HEK293 (cell line): Measurements from ENCODE around the gene PSMC3.

ENCODE experiments used
- CTCF ChIA-PET: fragments of 350-600 bp; formaldehyde crosslinking; extraction: SDS; loops from one replicate; lab custom pipeline; 2021; ENCODE audit warnings: antibody characterized with exemption; lab: Yijun Ruan, JAX
- POLR2A ChIA-PET: fragments of 300-600 bp; formaldehyde crosslinking; extraction: SDS; loops from one replicate; lab custom pipeline; 2020; ENCODE audit warnings: antibody characterized with exemption, inconsistent platforms; lab: Yijun Ruan, JAX
- H3K27ac ChIP-seq: fragments of 200-500 bp; sonication (Bioruptor generic); 2 replicates; pipeline ENCODE4 v1.5.1; 2014; ENCODE audit warnings: low read depth, low read length, control low read depth, inconsistent platforms; ENCODE audit errors: extremely low read depth
- H3K36me3 ChIP-seq, 2 experiments: fragments of 200-500 bp in 1 of 2; sonication (Bioruptor generic) in 1 of 2; 1 replicate in 1 of 2; 2 replicates in 1 of 2; pipeline ENCODE4 v1.5.1; 2014 to 2017; ENCODE audit warnings: inconsistent platforms in 2 of 2, low read length in 2 of 2; ENCODE audit not compliant: control insufficient read depth in 2 of 2, insufficient read depth in 1 of 2
- H3K4me1 ChIP-seq: fragments of 200-500 bp; sonication (Bioruptor generic); 2 replicates; pipeline ENCODE4 v1.5.1; 2014; ENCODE audit warnings: mild to moderate bottlenecking, low read length, inconsistent platforms; ENCODE audit not compliant: control insufficient read depth, insufficient read depth
- H3K4me3 ChIP-seq: 2 replicates; pipeline ENCODE4 v1.5.1; 2011; ENCODE audit warnings: low read depth, mild to moderate bottlenecking, control low read depth, low read length, moderate library complexity
- H3K9me3 ChIP-seq: fragments of 200-500 bp; sonication (Bioruptor generic); 2 replicates; pipeline ENCODE4 v1.5.1; 2014; ENCODE audit warnings: low read depth, low read length, inconsistent platforms; ENCODE audit not compliant: control insufficient read depth, insufficient read depth
- BCL11B ChIP-seq: fragments of 450-650 bp; formaldehyde crosslinking; IDR thresholded peaks from 2 replicates; pipeline ENCODE4 v1.5.1; 2016; ENCODE audit warnings: low read depth, missing biosample characterization, missing genetic modification characterization
- EGR2 ChIP-seq: fragments of 450-650 bp; formaldehyde crosslinking; IDR thresholded peaks from 2 replicates; pipeline ENCODE4 v1.5.1; 2016; ENCODE audit warnings: low read depth, missing biosample characterization, missing genetic modification characterization
- GFI1B ChIP-seq: fragments of 450-650 bp; formaldehyde crosslinking; IDR thresholded peaks from 2 replicates; pipeline ENCODE4 v1.5.1; 2016; ENCODE audit warnings: missing biosample characterization, missing genetic modification characterization
- KLF10 ChIP-seq: fragments of 450-650 bp; IDR thresholded peaks from 2 replicates; pipeline ENCODE4 v1.5.1; 2018; ENCODE audit warnings: missing biosample characterization, mild to moderate bottlenecking, missing genetic modification characterization
- KLF7 ChIP-seq: fragments of 450-650 bp; formaldehyde crosslinking; IDR thresholded peaks from 2 replicates; pipeline ENCODE4 v1.5.1; 2016; ENCODE audit warnings: missing biosample characterization, missing genetic modification characterization, borderline replicate concordance
- OSR2 ChIP-seq: fragments of 450-650 bp; formaldehyde crosslinking; IDR thresholded peaks from 2 replicates; pipeline ENCODE4 v1.5.1; 2016; ENCODE audit warnings: missing biosample characterization, missing genetic modification characterization
- SETDB1 ChIP-seq: IDR thresholded peaks from one replicate; pipeline ENCODE4 v1.6.1; 2017; ENCODE audit warnings: mild to moderate bottlenecking, low read length, moderate library complexity, mixed read lengths; ENCODE audit not compliant: insufficient read length
- YY2 ChIP-seq: fragments of 450-650 bp; formaldehyde crosslinking; IDR thresholded peaks from 2 replicates; pipeline ENCODE4 v1.5.1; 2016; ENCODE audit warnings: missing biosample characterization, missing genetic modification characterization
- ZBTB48 ChIP-seq: fragments of 450-650 bp; formaldehyde crosslinking; IDR thresholded peaks from 2 replicates; pipeline ENCODE4 v1.5.1; 2016; ENCODE audit warnings: missing biosample characterization, missing genetic modification characterization
- ZNF133 ChIP-seq: fragments of 450-650 bp; formaldehyde crosslinking; IDR thresholded peaks from 2 replicates; pipeline ENCODE4 v1.5.1; 2016; ENCODE audit warnings: missing biosample characterization, missing genetic modification characterization
- ZNF202 ChIP-seq: fragments of 450-650 bp; formaldehyde crosslinking; IDR thresholded peaks from 2 replicates; pipeline ENCODE4 v1.5.1; 2016; ENCODE audit warnings: missing biosample characterization, missing genetic modification characterization, borderline replicate concordance
- ZNF223 ChIP-seq: fragments of 450-650 bp; formaldehyde crosslinking; IDR thresholded peaks from 2 replicates; pipeline ENCODE4 v1.5.1; 2016; ENCODE audit warnings: missing biosample characterization, missing genetic modification characterization
- ZNF292 ChIP-seq: fragments of 450-650 bp; formaldehyde crosslinking; IDR thresholded peaks from 2 replicates; pipeline ENCODE4 v1.5.1; 2016; ENCODE audit warnings: low read depth, missing biosample characterization, missing genetic modification characterization, borderline replicate concordance
- ZNF341 ChIP-seq: fragments of 450-650 bp; formaldehyde crosslinking; IDR thresholded peaks from 2 replicates; pipeline ENCODE4; 2016; ENCODE audit warnings: low read depth, missing biosample characterization, missing genetic modification characterization
- ZNF48 ChIP-seq: fragments of 450-650 bp; formaldehyde crosslinking; IDR thresholded peaks from 2 replicates; pipeline ENCODE4 v1.5.1; 2016; ENCODE audit warnings: missing biosample characterization, missing genetic modification characterization
- ZNF544 ChIP-seq: fragments of 450-650 bp; formaldehyde crosslinking; IDR thresholded peaks from 2 replicates; pipeline ENCODE4 v1.5.0; 2017; ENCODE audit warnings: missing biosample characterization, missing genetic modification characterization
- ZNF548 ChIP-seq: fragments of 450-650 bp; formaldehyde crosslinking; IDR thresholded peaks from 2 replicates; pipeline ENCODE4 v1.5.1; 2016; ENCODE audit warnings: missing biosample characterization, missing genetic modification characterization
- ZNF610 ChIP-seq: fragments of 450-650 bp; formaldehyde crosslinking; IDR thresholded peaks from 2 replicates; pipeline ENCODE4 v1.5.1; 2016; ENCODE audit warnings: missing biosample characterization, missing genetic modification characterization, borderline replicate concordance
- TF ChIP-seq, protein P1 (sequence below): fragments of 450-650 bp; formaldehyde crosslinking; IDR thresholded peaks from 2 replicates; pipeline ENCODE4 v1.5.1; 2016; ENCODE audit warnings: missing biosample characterization, missing genetic modification characterization, borderline replicate concordance
- TF ChIP-seq, protein P2 (sequence below): fragments of 450-650 bp; formaldehyde crosslinking; IDR thresholded peaks from 2 replicates; pipeline ENCODE4 v1.5.1; 2017; ENCODE audit warnings: missing biosample characterization, missing genetic modification characterization
- TF ChIP-seq, protein P3 (sequence below): fragments of 450-650 bp; formaldehyde crosslinking; IDR thresholded peaks from 2 replicates; pipeline ENCODE4 v1.5.1; 2016; ENCODE audit warnings: missing biosample characterization, missing genetic modification characterization
- TF ChIP-seq, protein P4 (sequence below): fragments of 450-650 bp; formaldehyde crosslinking; IDR thresholded peaks from 2 replicates; pipeline ENCODE4 v1.5.1; 2016; ENCODE audit warnings: missing biosample characterization, missing genetic modification characterization
- TF ChIP-seq, protein P5 (sequence below): fragments of 450-650 bp; formaldehyde crosslinking; IDR thresholded peaks from 2 replicates; pipeline ENCODE4 v1.5.1; 2016; ENCODE audit warnings: missing biosample characterization, missing genetic modification characterization
- TF ChIP-seq, protein P6 (sequence below): fragments of 450-650 bp; formaldehyde crosslinking; IDR thresholded peaks from 2 replicates; pipeline ENCODE4 v1.5.1; 2016; ENCODE audit warnings: missing biosample characterization, missing genetic modification characterization

Gene PSMC3

DNA sequence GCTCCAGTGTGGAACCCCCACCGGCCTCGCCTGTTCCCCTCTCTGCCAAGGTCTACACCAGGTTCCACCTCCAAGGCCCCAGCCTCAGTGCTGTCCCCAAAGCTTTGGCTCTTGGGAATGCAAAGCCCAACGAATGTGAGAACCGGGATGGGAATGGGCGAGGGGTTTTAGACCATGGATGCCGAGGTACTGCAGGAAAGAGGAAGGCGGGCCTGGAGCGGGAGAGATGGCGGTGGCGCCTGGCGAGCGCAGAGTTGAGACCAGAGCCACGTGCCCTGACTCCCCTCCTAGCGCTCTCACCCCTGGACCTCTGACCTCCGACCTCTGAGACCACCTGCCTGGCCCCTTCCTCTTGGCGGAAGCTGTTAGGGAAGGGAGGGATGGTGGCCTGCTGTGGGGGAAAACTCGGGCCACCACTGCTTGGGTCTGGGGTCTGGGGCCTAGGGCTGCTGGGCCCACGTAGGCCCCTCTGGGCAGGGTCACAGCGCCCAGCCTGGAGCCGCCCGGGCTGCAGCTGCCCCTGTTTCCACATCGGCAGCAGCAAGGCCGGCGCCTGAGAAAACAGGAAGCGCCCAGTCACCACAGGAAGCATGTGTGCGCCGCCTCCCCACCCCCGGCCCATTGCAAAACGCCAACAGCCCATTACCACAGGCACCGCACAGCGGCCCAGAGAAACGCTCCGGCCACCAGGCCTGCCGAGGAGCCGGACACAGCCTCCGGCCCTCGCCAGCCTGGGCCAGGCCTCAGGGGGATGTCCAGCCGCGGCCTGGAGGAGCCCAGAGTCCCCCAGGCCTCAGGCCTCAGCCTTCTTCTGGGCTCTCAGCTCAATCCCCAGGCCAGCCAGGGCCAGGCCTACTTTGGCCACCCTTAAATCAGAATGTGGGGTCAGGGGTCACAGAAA is 31.7 kb downstream of the PSMC3 start:
- Histone ChIP-seq H3K4me3 (no peak overlapping the region), H3K4me1 (no peaks in the 10 kb centered on the region), H3K9me3 (no peaks in the 10 kb centered on the region), H3K27ac (no peak overlapping the region), H3K36me3 (no peaks in the 10 kb centered on the region)
- POLR2A ChIA-PET: no interaction called here
- CTCF ChIA-PET: interaction anchor here (0.6 to 1.9 kb wide), 2 partner anchors 21 to 32 kb away, joined by 4 to 9 read pairs; no protein-coding TSS in a partner anchor
- no peak for TF ChIP-seq ZNF133 (tag by site-specific recombination)
- TF ChIP-seq GFI1B: no peak
- TF ChIP-seq EGR2: no peak
- no peak for TF ChIP-seq SETDB1
- TF ChIP-seq, protein P1, sequence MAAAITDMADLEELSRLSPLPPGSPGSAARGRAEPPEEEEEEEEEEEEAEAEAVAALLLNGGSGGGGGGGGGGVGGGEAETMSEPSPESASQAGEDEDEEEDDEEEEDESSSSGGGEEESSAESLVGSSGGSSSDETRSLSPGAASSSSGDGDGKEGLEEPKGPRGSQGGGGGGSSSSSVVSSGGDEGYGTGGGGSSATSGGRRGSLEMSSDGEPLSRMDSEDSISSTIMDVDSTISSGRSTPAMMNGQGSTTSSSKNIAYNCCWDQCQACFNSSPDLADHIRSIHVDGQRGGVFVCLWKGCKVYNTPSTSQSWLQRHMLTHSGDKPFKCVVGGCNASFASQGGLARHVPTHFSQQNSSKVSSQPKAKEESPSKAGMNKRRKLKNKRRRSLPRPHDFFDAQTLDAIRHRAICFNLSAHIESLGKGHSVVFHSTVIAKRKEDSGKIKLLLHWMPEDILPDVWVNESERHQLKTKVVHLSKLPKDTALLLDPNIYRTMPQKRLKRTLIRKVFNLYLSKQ: no peak
- TF ChIP-seq ZNF48 (tag by site-specific recombination): no peak
- no peak for TF ChIP-seq ZBTB48
- TF ChIP-seq ZNF341 (tag by site-specific recombination): no peak
- TF ChIP-seq ZNF223 (tag by site-specific recombination): no peak
- TF ChIP-seq, protein P2, sequence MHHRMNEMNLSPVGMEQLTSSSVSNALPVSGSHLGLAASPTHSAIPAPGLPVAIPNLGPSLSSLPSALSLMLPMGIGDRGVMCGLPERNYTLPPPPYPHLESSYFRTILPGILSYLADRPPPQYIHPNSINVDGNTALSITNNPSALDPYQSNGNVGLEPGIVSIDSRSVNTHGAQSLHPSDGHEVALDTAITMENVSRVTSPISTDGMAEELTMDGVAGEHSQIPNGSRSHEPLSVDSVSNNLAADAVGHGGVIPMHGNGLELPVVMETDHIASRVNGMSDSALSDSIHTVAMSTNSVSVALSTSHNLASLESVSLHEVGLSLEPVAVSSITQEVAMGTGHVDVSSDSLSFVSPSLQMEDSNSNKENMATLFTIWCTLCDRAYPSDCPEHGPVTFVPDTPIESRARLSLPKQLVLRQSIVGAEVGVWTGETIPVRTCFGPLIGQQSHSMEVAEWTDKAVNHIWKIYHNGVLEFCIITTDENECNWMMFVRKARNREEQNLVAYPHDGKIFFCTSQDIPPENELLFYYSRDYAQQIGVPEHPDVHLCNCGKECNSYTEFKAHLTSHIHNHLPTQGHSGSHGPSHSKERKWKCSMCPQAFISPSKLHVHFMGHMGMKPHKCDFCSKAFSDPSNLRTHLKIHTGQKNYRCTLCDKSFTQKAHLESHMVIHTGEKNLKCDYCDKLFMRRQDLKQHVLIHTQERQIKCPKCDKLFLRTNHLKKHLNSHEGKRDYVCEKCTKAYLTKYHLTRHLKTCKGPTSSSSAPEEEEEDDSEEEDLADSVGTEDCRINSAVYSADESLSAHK (tag by site-specific recombination): no peak
- no peak for TF ChIP-seq ZNF202 (tag by site-specific recombination)
- TF ChIP-seq, protein P3, sequence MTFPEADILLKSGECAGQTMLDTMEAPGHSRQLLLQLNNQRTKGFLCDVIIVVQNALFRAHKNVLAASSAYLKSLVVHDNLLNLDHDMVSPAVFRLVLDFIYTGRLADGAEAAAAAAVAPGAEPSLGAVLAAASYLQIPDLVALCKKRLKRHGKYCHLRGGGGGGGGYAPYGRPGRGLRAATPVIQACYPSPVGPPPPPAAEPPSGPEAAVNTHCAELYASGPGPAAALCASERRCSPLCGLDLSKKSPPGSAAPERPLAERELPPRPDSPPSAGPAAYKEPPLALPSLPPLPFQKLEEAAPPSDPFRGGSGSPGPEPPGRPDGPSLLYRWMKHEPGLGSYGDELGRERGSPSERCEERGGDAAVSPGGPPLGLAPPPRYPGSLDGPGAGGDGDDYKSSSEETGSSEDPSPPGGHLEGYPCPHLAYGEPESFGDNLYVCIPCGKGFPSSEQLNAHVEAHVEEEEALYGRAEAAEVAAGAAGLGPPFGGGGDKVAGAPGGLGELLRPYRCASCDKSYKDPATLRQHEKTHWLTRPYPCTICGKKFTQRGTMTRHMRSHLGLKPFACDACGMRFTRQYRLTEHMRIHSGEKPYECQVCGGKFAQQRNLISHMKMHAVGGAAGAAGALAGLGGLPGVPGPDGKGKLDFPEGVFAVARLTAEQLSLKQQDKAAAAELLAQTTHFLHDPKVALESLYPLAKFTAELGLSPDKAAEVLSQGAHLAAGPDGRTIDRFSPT: no peak
- no peak for TF ChIP-seq YY2 (tag by site-specific recombination)
- TF ChIP-seq, protein P4, sequence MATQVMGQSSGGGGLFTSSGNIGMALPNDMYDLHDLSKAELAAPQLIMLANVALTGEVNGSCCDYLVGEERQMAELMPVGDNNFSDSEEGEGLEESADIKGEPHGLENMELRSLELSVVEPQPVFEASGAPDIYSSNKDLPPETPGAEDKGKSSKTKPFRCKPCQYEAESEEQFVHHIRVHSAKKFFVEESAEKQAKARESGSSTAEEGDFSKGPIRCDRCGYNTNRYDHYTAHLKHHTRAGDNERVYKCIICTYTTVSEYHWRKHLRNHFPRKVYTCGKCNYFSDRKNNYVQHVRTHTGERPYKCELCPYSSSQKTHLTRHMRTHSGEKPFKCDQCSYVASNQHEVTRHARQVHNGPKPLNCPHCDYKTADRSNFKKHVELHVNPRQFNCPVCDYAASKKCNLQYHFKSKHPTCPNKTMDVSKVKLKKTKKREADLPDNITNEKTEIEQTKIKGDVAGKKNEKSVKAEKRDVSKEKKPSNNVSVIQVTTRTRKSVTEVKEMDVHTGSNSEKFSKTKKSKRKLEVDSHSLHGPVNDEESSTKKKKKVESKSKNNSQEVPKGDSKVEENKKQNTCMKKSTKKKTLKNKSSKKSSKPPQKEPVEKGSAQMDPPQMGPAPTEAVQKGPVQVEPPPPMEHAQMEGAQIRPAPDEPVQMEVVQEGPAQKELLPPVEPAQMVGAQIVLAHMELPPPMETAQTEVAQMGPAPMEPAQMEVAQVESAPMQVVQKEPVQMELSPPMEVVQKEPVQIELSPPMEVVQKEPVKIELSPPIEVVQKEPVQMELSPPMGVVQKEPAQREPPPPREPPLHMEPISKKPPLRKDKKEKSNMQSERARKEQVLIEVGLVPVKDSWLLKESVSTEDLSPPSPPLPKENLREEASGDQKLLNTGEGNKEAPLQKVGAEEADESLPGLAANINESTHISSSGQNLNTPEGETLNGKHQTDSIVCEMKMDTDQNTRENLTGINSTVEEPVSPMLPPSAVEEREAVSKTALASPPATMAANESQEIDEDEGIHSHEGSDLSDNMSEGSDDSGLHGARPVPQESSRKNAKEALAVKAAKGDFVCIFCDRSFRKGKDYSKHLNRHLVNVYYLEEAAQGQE (tag by site-specific recombination): no peak

DNA sequence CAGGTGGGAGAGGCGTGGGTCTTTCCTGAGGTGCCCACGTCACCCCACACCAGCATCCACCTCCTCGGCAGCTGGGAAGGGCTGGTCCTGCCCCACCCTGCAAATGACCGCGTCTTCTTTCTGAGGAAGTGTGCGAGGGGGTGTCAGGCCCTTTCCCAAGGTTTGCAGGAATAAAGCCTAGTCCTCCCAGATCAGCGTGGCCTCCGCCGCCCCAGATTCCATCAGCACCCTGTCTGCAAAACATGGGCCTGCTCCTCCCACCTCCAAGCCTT is 32.3 kb downstream of the PSMC3 start:
- Histone ChIP-seq H3K36me3 (no peaks in the 10 kb centered on the region), H3K4me3 (no peak overlapping the region), H3K4me1 (no peaks in the 10 kb centered on the region), H3K27ac (no peak overlapping the region), H3K9me3 (no peaks in the 10 kb centered on the region)
- POLR2A ChIA-PET: no interaction called here
- CTCF ChIA-PET: interaction anchor here (0.6 to 1.9 kb wide), 2 partner anchors 20 to 32 kb away, joined by 4 to 9 read pairs; no protein-coding TSS in a partner anchor
- TF ChIP-seq, protein P5, sequence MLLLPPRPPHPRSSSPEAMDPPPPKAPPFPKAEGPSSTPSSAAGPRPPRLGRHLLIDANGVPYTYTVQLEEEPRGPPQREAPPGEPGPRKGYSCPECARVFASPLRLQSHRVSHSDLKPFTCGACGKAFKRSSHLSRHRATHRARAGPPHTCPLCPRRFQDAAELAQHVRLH (tag by site-specific recombination): no peak
- TF ChIP-seq ZNF292 (tag by site-specific recombination) (no peak), KLF7 (no peak), BCL11B (no peak), OSR2 (tag by site-specific recombination) (no peak), KLF10 (tag by site-specific recombination) (no peak), ZNF544 (no peak), ZNF548 (tag by site-specific recombination) (no peak), ZNF610 (tag by site-specific recombination) (no peak), ZNF202 (tag by site-specific recombination) (no peak)
- TF ChIP-seq, protein P6, sequence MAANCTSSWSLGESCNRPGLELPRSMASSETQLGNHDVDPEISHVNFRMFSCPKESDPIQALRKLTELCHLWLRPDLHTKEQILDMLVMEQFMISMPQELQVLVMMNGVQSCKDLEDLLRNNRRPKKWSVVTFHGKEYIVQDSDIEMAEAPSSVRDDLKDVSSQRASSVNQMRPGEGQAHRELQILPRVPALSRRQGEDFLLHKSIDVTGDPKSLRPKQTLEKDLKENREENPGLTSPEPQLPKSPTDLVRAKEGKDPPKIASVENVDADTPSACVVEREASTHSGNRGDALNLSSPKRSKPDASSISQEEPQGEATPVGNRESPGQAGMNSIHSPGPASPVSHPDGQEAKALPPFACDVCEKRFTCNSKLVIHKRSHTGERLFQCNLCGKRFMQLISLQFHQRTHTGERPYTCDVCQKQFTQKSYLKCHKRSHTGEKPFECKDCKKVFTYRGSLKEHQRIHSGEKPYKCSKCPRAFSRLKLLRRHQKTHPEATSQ (tag by site-specific recombination): no peak
